Loucy (cell line): Measurements from ENCODE around the gene XRCC5.

Experiments used
- H2AFZ ChIP-seq: fragments of 200-600 bp; sonication (generic); 2 replicates; pipeline ENCODE4 v1.6.0; 2016; ENCODE audit warnings: antibody characterized with exemption, mild to moderate bottlenecking, low read length, moderate library complexity
- H3F3A ChIP-seq: fragments of 200-600 bp; 2 replicates; pipeline ENCODE4 v1.6.0; 2016; ENCODE audit warnings: antibody characterized with exemption, low read depth, mild to moderate bottlenecking
- H3K27me3 ChIP-seq: fragments of 200-600 bp; sonication (generic); 2 replicates; pipeline ENCODE4 v1.6.1; 2014; ENCODE audit warnings: low read length, mild to moderate bottlenecking; ENCODE audit not compliant: insufficient read depth, poor library complexity, severe bottlenecking
- H3K36me3 ChIP-seq: fragments of 200-600 bp; sonication (generic); 2 replicates; pipeline ENCODE4 v1.6.1; 2016; ENCODE audit warnings: low read length; ENCODE audit not compliant: insufficient read depth
- H3K4me1 ChIP-seq: fragments of 200-600 bp; sonication (generic); 2 replicates; pipeline ENCODE4 v1.5.1; 2014; ENCODE audit warnings: low read length, mild to moderate bottlenecking; ENCODE audit not compliant: insufficient read depth, poor library complexity, severe bottlenecking
- H3K4me2 ChIP-seq: fragments of 200-600 bp; sonication (generic); 2 replicates; pipeline ENCODE4 v1.6.0; 2014; ENCODE audit warnings: antibody characterized with exemption, low read length, low read depth, mild to moderate bottlenecking; ENCODE audit not compliant: poor library complexity, severe bottlenecking
- H3K4me3 ChIP-seq: fragments of 200-600 bp; sonication (generic); 2 replicates; pipeline ENCODE4 v1.5.1; 2014; ENCODE audit warnings: low read length, mild to moderate bottlenecking, mixed read lengths; ENCODE audit not compliant: poor library complexity, severe bottlenecking
- H3K79me2 ChIP-seq: fragments of 200-600 bp; sonication (generic); 2 replicates; pipeline ENCODE4 v1.6.1; 2014; ENCODE audit warnings: low read length; ENCODE audit not compliant: insufficient read depth
- H3K9ac ChIP-seq: fragments of 200-600 bp; sonication (generic); 2 replicates; pipeline ENCODE4 v1.6.0; 2014; ENCODE audit warnings: mild to moderate bottlenecking, low read depth, low read length, moderate library complexity; ENCODE audit not compliant: poor library complexity, severe bottlenecking
- H3K9me2 ChIP-seq: fragments of 200-600 bp; sonication (generic); replicated peaks from 2 replicates; pipeline ENCODE4 v1.6.1; 2016; ENCODE audit warnings: low read depth, low read length, mixed read lengths
- H3K9me3 ChIP-seq: fragments of 200-600 bp; sonication (generic); 2 replicates; pipeline ENCODE4 v1.6.1; 2014; ENCODE audit warnings: mild to moderate bottlenecking, antibody characterized with exemption, low read length, low read depth; ENCODE audit not compliant: insufficient read depth
- H4K20me1 ChIP-seq: fragments of 200-600 bp; sonication (generic); 2 replicates; pipeline ENCODE4 v1.6.0; 2014; ENCODE audit warnings: antibody characterized with exemption, low read length, mild to moderate bottlenecking; ENCODE audit not compliant: insufficient read depth, poor library complexity, severe bottlenecking
- CTCF ChIP-seq: fragments of 200-600 bp; sonication (generic); conservative IDR thresholded peaks from 2 replicates; pipeline ENCODE4 v1.5.1; 2014; ENCODE audit warnings: mild to moderate bottlenecking, antibody characterized with exemption, low read length
- EZH2phosphoT487 ChIP-seq: fragments of 200-600 bp; IDR thresholded peaks from 2 replicates; pipeline ENCODE4 v1.6.1; 2018; ENCODE audit warnings: antibody characterized with exemption, mild to moderate bottlenecking, moderate library complexity, borderline replicate concordance

XRCC5 gene

GRCh38 chr2:216101109-216101508, 8.0 kb upstream of the XRCC5 start:
- Histone ChIP-seq H3K36me3 (no peaks in the 10 kb centered on the region), H3K4me3 (no peak overlapping the region), H3F3A (no peaks in the 10 kb centered on the region), H3K4me2 (no peak overlapping the region), H3K9me2 (no peaks in the 10 kb centered on the region), H3K9me3 (no peaks in the 10 kb centered on the region), H2AFZ (no peak overlapping the region), H3K79me2 (no peaks in the 10 kb centered on the region), H3K27me3 (no peaks in the 10 kb centered on the region), H4K20me1 (no peaks in the 10 kb centered on the region), H3K4me1 (no peaks in the 10 kb centered on the region), H3K9ac (no peak overlapping the region)
- TF ChIP-seq EZH2phosphoT487: no peak
- no peak for TF ChIP-seq CTCF

GRCh38 chr2:216103213-216103612, 5.9 kb upstream of the XRCC5 start:
- no peak overlapping the region for H3K4me3 ChIP-seq
- peaks cover 4% of the 10 kb centered on the region; the same call in 1 of the 2 replicates for H3F3A ChIP-seq
- H3K79me2 ChIP-seq: 0 out of 2 replicates have a peak, but pooled peaks cover under 1% of the 10 kb centered on the region
- no peaks in the 10 kb centered on the region for H3K9me2 ChIP-seq
- H3K9ac ChIP-seq: no peak overlapping the region
- H3K27me3 ChIP-seq: no peaks in the 10 kb centered on the region
- no peaks in the 10 kb centered on the region for H3K36me3 ChIP-seq
- no peak for TF ChIP-seq EZH2phosphoT487
- no peak for TF ChIP-seq CTCF
- no peak overlapping the region for H2AFZ ChIP-seq
- no peak overlapping the region for H3K4me2 ChIP-seq
- H3K4me1 ChIP-seq: peaks cover 1% of the 10 kb centered on the region
- no peaks in the 10 kb centered on the region for H4K20me1 ChIP-seq
- H3K9me3 ChIP-seq: no peaks in the 10 kb centered on the region

GRCh38 chr2:216104691-216105090, 4.5 kb upstream of the XRCC5 start:
- Histone ChIP-seq H3K9ac (no peak overlapping the region), H3K4me3 (no peak overlapping the region), H3K4me1 (peaks cover 6% of the 10 kb centered on the region), H3K9me3 (no peaks in the 10 kb centered on the region), H3K9me2 (no peaks in the 10 kb centered on the region), H3K27me3 (peaks cover 5% of the 10 kb centered on the region), H3K4me2 (no peak overlapping the region), H3K36me3 (no peaks in the 10 kb centered on the region), H3K79me2 (peaks cover 10% of the 10 kb centered on the region), H2AFZ (no peak overlapping the region), H4K20me1 (peaks cover 2% of the 10 kb centered on the region), H3F3A (peaks cover 5% of the 10 kb centered on the region; the same call in 1 of the 2 replicates)
- TF ChIP-seq EZH2phosphoT487 (no peak), CTCF (no peak)
